ENCODE measurements around the gene POU2F1.

Gene POU2F1

DNA sequence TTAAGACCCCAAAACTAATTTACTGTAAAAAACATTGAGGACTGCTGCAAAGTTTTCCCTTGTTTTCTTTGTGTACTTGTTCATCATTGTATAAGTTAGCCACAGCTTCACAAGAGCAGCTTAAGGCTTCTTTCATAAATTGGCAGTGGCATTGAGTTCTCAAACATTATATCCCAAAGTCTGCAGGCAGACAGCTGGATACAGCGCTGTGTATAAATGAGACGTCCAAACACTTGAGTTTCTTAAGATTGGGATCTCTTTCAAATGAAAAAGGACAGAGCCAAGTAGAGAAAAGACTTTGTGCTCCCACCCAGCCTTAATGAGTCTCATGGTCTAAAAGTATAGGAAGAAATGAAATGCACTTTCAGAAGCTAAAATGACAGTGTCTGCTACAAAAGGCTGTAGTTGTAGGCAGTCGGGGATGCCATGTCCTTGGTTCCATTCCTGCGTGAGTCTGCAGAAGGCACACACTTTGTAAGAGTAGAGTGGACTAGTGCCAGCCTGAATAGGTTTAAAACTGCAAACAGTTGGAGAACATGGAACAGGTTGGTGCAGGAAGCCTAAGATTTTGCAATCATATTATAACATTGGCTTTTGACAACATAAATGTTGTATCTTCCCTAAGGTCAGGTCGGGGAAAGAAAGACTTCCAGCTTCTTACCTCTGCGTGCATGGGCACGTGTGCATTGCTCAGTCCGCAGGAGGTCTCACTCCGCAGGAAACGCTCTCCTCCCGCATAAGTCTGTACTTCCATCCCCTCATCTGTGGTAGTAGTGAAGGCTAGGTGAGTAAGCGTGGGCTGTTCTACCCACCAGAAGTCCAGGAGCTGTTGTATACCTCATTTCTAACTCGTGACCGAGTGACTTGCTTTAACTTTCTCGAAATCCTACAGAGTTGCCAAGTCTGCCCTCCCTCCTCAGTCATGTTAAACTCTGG lies 203.3 kb downstream of the POU2F1 start:
- no peak for DNase-seq

DNA sequence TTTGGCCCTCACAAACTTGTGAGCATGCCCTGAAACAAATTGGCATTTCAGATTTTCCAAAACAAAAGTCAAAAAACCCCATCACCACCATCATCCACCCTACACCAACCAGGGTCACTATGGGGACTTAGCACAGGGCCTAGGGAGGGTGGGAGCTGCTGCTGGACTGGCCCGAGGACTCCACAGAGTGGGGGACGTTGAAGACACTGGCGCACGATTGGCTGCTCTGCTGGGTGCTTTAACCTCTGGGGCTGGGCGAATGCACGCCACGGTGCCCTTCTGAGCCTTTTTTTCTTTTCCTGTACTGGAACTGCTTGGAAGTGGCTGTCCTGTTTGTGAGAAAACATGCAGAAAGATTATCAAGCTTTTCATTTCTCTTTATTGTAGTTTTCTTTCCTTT lies 204.8 kb downstream of the POU2F1 start:
- no peak for DNase-seq

DNA sequence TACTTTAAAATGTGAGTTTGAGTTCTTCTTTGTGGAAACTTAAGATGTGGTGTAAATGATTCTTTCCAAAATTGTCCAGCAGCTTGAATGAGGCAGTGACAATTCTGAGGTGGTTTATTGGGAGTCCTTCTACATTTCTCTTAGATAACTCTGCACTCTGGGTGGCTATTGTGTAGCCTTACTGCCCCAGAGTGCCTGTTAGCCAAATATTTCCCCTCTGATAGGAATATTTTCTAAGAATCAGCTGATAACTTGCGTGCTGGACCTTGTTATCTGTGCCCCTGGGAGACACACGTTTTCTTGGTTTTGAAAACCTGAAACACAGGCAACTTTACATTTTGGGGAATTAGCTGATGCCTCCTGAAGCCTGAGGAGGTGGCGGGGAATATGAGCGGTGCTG lies 206.0 kb downstream of the POU2F1 start:
- DNase-seq, result no peak

DNA sequence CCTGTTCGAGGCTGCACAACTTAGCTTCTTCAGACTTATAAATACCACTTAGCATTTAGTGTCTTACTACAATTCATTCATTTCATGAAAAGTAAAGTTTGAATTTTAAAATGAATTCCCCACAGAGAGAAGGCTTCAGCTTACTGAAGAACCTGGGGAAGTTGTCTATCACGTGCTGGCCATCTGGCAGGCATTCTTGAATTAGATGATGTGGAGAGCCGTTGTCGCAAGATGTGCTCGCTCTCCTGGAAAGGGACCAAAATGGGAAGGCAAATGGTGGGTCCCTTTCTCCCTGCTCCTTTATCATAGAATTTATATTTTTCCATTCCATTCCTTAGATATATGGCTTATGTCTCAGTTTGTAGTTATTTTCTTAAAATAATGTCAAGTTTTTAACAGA lies 207.2 kb downstream of the POU2F1 start:
- no peak for DNase-seq

DNA sequence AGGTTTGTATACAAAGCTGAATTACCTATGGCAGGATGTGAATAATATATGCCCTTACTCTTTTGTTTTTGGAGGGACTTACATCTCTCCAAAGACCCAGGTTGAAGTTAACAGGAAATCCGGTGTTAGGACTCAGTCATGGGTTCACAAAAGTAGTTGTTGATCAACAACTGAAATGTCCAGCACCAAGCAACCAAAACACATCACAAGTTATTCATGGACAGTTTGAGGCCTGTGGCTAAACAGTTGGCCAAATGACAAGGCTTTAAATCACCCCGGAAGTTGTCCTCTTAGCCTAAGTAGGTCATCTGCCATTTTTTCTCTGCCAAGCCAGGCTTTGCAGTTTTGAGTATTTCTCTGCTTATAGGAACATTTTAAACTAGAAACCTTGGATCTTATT lies 207.7 kb downstream of the POU2F1 start:
- no peak for DNase-seq

DNA sequence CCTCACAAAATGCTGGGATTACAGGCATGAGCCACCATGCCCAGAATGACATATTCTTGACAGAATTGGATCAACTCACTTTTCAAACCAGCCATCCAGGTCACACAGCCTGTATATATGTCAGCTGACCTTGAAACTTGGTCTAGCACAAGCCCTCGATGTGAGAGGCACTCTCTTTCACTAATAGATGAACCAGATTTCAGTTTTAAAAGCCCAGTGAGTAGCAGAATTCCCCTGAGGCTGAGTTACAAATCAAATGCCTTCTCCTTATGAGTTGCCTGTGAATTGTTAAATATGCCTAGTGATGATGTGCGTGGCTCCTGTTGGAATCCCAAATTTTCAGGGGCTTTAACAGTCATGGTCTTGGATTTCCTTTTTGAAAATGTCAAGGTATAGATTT lies 208.9 kb downstream of the POU2F1 start:
- no peak for DNase-seq

DNA sequence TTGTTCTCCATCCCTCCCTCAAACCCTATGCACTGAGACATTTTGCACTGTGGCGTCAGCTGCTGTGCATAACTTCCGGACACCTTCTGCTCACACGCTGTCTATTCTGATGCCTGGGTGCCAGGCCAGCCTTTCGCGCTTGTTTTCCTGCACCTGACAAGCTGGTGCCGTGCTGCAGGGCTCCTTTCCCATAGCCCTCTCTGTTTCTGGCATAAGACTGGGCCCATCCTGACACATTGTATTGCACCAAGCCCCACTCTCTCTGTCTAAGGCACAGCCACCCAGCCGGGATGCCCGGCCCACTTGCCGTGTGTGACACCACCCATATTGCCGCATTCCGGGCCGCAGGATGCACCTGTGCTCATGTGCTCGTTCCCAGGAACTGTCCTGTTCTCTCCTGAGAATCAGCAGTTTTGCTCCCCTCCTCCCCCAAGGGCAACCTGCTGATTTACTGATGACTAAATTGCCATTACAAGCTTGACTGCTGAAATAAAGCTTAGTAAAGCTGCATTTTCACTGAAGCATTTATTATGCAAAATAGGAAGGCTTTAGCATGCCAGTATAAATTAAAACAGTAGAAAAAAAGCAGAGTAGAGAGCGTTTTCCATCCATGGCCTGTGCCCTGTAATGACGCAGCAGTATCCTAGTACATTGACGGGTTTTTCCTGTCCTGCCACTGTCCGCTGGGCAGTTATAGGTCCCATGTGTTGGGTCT lies 209.6 kb downstream of the POU2F1 start:
- DNase-seq, result no peak

DNA sequence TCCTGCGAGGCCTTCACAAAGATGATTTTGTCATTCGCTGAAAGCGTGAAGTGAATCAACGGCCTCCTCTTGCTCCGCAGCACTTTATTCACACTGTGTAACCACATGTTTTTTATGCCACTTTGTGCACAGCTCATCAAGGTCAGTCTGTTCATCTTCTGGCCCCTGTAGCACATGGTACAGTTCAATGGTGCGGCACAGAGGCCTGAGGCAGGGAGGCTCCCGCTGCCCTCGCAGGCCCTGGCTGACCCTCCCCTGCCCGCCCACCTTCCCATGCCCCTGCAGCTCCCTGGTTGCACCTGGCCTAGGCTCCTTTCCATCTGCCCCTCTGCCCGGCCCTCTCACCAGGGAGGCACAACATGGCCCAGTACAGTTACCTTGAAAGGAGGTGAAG lies 210.2 kb downstream of the POU2F1 start:
- no peak for DNase-seq

DNA sequence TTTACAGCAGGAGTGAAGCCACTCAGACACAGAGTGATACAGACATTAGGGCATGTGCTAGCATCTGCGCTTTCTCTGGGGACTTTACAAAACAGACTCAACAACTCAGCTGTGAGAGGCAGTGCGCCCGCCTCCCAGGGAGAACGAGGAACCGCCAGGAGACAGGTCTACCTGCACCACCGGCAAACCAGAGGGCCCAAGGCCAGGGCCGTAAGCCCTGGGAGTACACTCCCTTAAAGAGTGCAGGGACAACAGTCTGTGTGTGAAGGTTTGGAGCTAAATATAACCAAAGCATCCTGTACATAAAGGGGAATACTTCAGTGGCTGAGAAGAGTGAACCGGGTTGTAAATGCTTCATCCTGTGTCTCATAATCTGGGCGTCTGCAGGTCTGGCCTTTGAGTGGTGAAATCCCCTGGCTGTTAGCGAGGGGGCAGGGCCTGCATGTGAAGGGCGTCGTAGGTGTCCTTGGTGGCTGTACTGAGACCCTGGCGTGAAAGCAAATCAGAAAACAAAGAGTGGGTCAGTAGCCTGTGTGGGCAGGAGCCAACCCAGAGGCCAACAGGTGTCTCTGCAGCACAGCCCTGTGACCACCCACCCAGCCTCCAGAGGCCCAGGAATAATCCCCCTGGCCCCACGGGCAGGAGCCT lies 210.7 kb downstream of the POU2F1 start:
- DNase-seq, result no peak

DNA sequence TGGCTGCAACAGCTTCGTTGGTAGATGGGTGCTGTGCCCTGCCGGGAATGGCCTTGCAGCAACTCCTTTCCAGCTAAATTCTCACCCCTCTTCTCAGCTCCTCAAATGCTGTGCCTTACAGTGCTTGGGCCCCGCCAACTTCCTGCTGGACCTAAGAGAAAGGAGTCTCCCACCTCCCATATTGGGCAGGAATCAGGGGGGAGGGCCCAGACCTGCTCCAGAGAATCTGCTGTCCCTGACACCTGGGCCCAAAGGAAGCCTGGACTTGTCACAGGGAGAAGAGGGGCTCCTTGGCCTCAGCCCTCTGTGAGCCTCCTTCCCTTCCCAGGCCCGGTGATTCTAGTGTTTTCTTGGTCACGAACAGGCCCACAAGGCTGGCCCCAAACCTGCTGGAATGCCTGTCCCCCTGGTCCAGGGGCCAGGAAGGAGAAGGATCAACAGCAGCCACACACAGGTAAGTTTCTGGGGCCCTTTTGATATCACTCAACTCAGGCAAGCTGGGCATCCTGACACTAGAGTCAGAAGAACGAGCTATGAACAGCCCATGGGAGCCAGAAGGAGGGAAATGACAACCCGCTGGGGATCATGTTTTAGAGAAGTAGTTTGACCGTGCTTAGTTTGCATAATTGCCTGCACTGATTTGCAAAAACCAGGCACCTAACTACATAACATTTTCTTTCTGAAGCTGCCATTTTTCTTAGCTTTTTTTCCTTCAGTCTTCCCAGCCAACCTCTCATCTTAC lies 211.4 kb downstream of the POU2F1 start:
- DNase-seq, result peak in 3 of 4 experiments; percentile 32 to 52 (median 33)

DNA sequence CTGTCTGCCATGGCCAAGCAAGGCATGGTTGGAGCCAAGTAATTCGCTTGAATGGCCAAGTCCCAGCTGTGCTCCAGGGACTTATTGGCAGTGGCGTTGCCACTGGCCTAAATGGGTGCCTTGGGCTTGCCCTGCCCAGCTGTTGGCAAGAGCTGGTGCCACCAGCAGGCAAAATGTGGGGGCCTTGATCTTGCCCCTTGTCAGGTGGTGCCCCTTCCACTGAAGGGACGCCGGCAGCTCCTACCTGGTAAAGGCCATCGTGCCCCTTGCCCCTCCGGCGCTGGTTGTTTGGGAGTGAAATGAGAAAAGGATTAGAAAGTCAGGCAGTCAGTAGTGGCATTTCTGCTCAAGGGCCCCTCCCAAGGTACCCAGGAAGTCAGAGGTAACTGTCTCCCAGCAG lies 212.1 kb downstream of the POU2F1 start:
- DNase-seq, result no peak

DNA sequence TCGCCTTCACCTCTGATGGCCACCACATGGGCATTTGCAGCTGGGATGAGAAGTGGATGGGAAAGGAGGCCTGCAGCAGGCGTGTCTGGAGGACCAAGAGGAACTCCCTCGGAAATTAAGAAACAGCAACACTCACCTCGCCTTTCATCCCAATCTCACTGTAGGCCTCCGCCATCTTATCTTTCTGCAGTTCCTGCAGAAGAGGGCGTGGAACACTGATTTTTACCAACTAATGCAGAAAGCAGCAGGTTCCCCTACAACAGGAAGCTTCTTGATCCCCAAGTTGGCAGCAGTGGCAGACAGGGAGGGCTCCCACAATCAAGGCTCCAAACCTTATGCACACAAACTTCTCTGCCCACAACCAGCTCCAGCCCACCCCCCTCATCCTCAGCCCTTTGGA lies 213.2 kb downstream of the POU2F1 start:
- DNase-seq, result no peak

DNA sequence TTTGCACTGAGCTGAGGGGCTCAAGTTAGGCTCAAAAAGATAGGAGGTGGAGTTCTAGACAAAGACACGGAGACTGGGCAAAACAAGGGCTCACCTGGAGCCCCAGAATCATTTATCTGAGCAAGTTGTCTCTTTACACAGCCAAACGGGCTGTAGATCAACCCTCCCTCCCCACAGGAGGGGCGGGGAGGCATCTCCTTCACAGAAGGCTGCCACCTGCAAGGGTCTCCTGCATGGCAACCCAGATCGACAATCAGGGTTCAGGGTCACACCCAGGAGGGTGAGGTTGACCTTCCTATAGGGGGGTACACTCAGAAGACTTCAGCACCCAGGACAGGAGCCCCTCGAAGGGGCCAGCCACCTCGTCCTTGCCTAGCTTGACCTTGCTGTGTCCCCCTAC lies 213.6 kb downstream of the POU2F1 start:
- no peak for DNase-seq

DNA sequence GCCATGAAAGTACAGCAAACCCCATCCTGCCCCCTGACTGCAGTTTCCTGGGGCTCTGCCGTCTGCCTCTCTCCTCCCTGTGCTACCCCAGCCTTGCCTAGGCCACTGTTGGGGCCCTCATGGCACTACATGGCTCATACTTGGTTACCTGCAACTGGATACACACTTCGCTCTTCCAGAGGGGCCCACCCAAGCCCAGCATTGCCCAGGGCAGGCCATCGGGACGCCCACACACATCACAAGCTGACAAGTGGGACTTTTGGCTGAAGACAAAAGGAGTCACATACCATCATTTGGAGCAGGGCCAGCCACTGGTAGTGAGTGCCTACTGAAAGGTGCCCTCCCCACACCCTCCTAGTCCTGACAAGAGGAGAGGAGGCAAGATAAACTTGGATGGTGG lies 214.8 kb downstream of the POU2F1 start:
- no peak for DNase-seq

DNA sequence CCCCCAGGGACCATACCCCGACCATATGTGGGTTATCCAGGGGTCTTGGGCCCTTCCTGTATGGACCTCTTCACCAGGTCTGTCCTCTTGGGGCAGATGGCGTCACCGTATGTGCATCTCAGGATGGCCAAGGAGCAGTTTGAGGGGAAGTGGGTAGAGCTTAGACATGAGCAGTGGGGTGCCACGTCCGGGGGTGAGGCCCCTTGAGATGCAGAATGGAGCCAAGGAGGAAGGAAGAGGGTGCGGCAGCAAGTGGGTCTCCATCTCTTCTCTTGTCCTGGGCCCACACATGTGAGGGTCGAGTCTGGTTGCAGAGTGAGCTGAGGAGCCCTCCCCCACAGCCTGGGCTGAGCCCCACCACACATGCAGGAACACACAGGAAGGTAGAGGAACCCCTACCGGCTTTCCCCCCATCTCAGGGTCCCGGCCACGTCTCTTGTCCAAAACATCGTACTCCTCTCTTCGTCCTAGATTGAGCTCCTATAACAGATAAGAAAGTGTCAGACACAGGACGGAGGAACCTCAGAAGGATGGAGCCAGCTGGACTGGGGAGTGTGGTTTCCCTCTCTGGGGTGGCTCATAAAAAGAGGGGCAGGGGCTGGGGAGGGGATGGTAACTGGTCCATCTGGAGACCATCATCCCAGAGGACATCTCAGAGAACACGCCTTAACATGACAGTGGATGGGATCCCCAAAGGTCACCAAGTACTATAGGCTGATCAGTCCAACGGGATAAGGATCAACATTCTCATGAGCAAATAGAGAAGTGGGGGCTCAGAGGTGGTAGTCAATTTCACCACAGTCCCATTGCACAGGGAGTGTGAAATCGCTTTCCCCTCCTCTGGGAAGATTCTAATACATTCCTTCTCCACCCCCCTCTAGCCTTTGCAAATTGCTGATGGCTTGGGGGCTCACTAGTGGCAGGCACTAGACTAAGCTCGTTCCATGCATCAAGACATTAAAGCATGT lies 217.8 kb downstream of the POU2F1 start:
- DNase-seq, result no peak

DNA sequence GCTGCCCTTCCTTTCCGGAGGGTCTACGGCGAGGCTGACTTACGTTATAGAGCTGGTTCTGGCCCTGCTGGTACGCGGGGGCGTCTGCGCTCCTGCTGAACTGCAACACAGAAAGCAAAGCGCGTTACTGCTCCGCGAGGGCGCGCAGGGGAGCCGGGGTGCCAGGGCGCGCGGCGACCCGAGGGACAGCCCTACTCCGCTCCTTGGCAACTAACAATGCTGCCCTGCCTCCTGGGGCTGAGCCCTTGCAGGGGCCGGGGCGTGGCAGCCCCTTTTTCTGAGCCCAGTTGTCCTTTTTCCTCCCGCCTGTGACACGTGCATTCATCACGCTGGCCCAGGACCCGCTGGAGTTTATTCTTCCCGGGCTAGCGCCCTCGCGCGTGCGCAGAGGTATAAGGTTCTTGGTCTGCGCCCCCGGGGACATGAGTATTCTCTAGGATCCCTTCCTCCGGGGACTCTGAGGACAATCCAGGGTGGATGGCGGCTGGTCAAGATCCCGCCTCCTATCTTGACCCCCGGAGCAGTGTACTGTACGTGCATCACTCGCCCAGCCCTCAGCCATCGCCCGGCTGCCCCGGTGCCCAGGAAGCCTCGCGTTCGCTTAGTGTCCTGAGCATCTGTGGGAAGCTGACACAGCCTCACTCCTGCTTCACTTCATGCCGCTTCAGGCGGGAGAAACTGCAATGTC lies 218.8 kb downstream of the POU2F1 start:
- DNase-seq, result peak; percentile 35 to 65 (median 53)

DNA sequence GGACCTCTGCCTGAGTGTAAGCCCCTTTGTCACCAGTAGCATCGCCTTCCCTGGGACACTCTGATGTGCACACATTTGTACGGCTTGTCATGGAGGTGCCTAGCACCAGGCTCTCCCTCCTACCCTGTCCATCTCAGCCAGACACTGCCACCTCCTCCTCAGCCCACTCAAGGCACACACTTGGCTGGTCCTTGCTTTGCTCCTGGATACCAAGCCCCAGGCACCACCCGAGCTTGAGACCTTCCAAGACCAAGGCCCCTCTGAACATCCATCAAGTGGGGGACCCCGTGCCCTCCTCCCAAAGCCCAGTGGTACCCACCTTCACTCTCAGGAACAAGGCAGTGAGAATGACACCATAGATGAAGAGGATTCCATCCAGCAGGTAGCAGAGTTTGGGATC lies 219.7 kb downstream of the POU2F1 start:
- DNase-seq, result no peak

DNA sequence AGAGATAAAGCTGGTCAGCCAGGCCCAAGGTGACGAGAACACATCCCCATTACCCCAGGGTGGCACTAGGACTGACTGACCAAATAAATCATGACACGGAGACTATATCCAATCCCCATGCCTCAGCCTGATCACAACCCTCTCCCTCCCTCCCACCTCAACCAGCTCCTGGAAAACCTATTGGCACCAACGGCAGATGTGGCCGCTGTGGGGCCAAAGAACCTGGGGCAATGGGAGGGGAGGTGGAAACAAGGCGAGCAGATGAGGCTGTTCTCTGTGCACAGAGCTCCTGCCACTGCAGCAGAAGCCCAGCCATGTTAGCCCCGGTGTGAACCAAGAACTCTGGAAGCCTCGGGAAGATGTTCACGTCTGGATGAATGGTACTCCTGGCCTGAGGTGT lies 220.1 kb downstream of the POU2F1 start:
- no peak for DNase-seq

DNA sequence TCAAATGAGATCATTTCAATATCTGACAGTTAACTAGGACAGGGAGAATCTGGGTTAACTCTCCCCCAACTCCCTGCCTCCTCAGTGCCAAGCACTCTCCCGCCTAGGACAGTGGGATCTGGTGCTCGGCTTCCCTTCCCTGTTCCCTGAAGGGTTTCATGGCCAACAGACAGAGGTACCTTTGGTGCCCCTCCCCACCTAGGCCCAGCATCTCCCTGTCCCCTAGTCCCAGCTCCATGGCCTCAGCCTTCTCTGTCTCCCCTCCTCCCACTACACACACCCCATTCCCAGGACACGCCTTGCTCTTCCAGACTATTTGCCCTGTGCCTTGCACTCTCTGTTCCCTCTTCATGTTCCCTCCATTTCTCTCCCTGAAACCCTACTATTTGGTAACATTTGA lies 220.5 kb downstream of the POU2F1 start:
- DNase-seq, result no peak

DNA sequence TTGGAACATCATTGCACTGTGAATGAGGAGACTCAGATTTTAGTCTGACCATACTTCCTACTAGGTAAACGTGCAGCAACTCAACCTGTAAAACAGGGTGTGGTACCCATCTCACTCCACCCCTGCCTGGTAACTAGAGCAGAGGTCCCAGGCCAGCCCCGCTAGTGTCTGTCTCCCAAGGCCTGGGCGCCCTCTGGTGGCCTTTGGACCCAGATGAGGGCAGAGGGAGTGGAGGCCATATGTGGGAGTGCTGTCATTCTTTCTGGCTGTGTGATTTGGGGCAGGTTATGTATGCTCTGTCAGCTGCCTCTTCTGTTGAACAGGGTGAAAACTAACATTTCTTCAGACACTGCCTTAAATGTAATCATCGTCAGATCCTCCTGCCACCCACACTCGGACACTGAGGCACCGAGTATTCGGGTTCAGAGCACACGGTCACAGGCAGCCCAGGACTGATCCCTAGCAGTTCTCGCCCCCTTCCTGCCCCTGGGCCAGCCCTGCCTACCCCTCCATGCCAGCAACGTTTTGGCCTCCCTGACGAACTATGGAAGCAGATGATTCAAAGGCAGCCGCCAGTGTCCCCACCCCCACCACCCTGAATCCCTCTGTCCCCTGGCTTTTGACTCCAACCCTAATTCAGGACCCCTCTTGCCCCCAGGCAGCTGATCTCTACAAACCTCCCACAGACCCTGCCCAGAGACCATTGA lies 221.6 kb downstream of the POU2F1 start:
- peak; percentile 89 to 94 (median 92) for DNase-seq

Measured in suppressor macrophage (primary cell).